ENCODE measurements around the gene TACC3.

TACC3 gene

DNA sequence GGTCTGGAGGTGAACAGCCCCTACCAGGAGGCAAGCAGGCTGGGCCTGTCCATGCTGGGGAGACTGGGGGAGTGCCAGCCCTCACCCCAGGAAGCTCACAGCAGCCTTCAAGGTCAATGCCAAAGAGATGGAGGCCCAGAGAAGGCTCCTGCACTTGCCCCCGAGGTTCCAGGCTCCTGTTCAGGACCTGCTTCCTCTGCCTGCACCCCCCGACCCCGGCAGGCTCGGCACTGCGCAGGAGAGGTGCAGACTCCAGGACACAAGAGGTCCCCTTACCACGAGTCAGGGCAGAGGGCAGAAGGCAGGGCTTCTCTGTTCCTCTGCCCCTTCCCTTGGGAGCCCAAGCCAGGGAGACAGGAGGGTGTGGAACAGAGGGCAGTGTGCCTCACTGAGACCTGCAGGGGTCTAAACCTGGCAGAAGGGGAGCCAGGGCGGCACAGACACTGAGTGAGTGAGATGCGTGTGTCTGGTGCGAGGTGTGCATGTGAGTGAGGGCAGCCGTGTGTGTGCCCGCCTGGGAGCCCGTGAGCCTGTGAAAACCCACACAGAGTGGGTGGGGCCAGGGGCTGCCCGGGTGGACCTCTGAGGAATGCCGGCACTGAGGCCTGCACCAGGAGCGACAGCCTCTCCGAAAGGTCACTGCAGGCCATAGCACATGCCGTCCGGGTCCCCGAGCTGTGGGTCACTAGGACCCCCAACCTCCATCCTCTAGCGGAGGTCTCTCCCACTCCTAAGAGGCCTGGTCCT lies 41.1 kb downstream of the TACC3 start:
- DNase-seq, result no peak

DNA sequence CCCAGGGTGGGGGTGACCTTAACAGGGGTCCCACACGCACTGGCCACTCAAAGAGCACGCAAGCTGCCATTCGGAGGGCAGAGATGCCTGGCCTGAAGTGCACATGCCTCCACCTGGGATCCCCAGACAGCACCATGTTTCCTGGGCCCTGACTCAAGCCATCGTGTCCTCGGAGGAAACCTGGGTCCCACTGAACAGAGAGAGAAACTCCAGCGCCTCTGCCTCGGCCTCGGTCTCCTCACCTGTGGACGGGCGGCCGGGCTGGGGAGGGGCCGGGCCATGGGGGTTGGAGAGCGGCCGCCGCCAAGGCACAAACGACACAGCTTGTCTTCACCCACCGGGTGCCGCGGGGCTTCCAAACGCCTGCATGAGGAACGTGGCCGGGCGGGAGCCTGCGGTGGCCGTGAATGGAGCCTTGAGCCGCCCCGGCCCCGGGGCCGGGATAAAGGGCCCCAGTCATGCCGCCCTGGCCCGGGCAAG lies 41.8 kb downstream of the TACC3 start:
- DNase-seq, result no peak

DNA sequence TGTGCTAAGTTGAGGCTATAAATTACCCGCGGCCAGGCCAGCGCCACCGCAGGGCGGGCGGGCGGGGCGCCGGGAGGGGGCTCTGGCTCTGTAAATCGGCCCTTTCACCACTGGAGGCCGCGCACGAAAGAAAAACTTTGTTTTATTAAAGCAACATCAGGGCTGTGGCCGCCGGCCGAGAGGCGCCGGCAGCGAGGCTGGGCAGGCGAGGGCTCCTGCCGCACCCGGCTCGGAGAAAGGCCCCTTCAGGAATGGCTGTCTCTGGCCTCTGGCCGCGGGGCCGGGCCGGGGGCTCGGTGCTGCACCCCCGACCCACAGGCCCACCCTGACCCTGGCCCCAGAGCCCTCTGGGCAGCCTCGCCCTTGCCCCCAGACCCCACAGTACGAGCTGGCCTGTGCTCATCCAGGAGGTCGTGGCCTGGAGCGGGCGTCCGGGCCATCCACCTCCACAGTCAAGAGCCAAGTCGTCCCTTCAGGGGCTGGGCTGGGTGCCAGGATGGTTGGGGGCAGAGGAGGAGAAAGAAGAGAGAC lies 42.3 kb downstream of the TACC3 start:
- peak; percentile 81 for DNase-seq

DNA sequence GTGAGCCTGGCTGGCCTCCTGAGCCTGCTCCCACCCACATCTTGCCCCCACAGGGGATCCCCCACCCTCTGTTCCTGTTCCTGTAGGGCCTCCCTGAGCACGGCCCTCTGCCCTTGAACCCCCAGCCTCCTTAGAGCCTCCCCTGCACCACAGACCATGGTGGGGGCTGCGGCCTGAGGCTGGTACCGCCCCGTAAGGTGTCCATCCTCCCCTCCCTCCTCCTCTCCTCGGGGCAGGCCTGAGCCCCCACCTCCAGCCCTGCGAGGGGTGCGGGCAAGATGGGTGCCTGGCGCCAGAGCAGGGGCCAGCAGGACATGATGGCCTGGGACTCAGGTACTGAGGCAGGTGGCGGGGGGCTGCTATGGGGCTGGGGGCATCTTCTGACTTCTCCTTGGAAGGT lies 43.3 kb downstream of the TACC3 start:
- no peak for DNase-seq

DNA sequence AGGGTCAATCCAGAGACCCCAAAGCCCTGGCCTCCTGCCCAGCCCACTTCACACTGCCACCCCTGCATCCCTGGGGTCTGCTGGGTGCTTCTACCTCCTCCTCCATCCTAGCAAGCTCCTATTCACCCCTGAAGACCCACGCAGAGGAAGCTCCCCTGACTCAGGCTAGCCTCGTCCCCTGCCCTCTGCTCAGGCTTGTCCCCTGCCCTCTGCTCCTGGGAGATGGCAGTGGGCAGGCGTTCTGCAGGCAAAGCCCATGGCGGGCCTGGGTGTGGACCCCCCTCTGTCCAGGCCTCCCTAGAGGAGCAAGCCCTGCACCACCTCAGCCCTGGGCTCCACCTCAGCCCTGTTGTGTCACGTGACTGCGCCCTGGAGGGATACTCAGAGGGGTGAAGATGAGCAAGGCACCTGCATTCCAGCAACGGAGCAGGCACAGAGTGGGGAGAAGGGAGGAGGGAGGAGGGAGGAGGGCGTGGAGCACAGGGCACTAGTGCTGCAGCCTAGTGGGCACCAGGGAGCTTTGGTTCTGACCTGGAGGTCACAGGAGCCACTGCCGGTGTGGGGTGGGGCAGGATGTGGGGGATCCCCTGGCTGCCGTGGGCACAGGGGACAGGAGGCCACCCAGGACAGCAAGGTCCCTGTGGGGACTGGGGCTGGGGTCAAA lies 44.2 kb downstream of the TACC3 start:
- peak; percentile 79 for DNase-seq

DNA sequence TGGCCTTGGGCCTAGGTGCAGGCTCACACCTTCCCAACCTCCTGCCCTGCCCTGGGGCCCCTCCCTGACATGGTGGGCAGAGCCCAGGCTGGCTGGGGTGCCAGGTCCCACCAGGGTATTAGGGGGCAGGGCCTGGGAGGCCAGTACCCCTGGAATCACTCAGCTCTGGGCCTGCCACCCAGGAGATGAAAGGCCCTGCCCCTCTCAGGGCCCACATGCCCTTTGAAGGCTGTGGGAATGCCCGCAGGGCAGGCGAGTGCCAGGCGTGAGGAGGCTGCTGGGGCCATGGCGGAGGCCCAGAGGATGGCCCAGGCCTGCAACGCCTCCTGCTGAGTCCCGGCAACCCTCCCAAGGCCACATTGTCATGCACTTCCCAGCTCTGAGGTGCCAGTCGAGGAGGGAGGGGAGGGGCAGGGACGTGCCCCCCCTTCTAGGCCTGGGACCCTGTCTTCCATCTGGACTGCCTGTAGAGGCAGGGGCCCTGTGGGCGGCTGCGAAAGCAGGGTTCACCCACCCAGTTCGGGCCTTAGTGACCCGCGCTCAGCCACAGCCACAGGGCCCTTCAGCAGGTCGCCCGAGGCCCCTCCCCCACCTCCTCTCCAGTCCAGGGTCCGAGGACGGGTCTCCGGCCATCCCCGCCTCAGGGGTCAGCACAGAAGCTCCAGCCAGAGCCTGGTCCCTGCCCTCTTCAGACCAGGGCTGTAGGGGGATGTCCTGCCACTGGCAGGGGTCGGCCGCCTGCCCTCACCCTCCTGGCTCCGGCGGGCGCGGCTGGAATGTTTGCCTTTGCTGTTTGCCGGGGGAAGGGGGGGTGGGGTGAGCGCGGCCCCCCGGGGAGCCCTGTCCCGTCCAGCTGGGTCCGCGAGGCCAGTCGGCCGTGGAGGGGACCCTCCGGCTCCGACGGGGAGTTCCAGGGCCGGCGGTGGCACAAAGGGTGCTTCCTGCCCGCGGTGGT lies 45.1 kb downstream of the TACC3 start:
- DNase-seq, result peak; percentile 82

DNA sequence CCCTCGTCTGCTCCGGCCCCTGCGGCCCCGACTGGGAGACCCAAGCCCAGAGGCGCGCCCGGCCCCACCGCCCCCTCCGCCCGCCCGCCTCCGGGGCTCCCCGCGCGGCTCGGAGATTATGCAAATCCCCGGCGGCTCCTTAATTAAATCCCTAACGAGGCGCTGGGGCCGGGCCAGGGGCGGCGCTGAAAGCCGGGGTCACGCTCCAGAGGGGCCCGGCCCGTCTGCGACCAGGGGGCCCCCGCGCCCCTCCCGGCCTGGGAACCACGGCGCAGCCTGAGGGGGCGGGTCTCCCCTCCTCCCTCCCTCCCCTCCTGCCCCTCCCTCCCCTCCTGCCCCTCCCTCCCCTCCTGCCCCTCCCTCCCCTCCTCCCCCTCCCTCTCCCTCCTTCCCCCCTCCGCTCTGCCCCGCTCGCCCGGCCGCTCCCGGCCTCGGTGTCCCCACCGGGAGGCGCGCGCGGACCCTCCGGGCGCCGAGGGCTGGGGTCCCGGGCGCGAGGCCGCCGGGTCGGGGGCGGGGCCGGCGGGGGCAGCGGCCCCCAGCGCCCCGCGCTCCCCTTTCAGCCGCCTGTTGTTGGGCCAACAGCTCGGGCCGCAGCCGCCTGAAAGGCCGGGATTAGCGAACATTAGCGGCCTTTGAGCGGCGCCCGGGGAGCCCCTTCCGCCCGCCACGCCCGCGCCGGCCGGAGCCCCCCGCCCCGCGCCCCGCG lies 45.9 kb downstream of the TACC3 start:
- peak; percentile 79 for DNase-seq

DNA sequence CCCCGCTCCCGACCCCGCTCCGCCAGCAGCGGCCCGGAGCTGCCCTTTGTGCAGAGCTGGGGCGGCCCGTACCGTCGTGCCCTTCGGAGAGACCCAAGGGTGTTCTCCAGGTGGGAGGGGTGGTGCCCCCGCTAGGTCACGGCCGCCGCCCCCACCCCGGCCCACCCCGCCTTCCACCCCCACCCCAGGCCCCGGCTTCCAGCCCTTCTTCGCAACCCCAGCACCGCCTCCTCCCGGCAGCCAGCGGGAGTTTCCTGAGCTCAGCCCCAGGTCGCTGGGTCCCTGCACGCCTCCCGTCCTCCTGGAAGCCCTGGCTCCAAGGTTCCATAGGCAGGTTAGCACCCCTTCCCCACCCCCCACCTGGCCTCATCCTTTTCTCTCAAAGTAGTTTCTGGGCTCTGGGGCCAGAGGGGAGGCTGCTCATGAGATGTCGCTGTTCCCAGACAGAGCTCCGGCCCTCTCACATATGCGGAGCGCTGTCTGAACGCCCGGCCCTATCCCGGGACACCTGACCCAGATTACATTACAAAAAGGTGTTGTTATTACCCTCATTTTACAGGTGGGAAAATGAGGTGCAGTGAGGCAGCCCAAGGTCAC lies 46.5 kb downstream of the TACC3 start:
- DNase-seq, result peak; percentile 87

DNA sequence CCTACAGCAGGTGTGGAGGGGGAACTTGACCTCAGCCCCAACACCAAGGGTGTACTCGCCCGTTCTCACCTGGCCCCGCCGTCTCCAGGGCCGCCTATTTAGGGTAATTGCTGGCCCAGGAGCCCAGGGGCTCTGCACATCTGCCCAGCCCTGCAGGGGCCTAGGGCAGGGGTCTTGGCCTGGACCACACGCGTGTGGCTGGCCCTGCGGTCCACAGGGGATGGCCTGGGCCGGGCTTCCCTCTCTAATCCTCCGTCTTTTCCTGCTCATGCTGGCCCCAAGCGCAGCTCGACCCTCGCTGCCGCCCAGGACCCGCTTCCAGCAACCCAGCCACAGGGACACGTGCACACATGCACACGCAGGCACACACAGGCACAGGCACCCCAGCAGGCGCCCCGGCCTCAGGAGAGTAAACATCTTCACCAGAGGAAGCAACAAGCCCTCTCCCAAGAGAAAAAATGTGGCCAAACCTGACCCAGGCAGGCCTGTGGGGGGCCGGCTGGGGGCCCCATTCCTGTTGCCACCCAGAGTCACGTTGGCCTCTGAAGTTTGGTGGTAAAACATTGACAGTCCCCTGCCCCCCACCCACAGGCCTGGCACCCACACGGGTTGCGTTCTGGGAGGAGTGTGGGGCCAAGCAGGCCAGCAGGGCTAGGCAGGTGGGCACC lies 47.2 kb downstream of the TACC3 start:
- DNase-seq, result no peak

DNA sequence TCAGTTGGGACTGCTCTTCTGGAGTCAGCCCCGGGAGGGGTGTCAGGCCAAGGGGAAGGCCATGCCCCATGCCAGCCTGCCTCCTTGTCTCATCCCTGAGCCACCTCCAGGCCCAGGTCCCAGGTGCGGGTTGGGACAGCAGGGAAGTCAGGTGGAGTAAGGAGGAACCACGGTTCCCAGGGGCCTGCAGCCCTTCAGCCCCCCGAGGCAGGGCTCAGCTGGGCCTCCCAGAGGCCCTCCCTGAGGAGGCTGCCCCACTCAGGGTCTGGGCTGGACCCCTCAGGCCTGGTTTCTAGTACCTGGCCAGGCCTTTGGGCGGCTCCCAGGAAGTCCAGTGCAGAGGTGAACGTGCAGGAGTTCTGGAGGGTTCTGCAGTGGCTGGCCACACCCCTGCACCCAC lies 48.4 kb downstream of the TACC3 start:
- no peak for DNase-seq

DNA sequence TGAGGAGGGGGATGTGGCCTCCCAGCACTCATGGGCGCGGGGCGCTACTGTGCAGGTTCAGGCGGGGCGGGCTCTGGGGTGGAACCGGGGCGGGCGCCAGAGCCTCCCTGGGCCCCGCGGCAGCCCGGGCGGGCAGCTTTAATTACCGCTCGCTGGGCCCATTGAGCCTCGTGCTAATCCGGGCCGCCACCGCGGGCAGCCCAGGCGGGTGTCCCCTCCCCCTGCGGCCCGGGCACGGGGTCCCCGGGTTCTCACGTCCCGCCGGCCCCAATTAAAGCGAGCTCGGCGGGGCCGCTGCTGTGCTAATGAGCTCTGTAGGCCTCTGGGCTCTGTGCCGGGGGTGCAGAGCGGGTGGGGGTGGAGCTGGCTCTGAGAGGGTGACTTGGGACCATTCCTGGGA lies 48.9 kb downstream of the TACC3 start:
- no peak for DNase-seq

DNA sequence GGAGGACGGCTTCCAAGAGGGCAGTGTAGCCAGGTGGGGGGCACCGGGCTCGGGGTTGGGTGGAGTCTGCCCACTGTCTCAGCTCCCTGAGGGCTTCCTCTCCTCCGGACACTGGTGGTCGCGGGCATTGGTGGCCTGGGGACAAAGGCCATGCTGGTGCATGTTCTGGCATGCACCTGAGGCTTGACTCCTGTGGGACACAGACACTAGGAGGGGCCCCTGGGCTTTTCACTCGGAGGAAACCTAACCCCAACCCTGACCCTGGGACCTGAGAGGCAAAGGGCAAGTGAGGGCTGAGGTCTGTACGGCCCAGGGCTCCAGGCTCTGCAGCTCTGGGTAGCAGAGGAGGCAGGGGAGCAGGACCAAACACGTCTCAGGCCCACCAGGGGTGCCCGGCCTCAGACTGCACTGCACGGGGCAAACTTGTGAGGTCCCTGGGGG lies 49.5 kb downstream of the TACC3 start:
- no peak for DNase-seq

DNA sequence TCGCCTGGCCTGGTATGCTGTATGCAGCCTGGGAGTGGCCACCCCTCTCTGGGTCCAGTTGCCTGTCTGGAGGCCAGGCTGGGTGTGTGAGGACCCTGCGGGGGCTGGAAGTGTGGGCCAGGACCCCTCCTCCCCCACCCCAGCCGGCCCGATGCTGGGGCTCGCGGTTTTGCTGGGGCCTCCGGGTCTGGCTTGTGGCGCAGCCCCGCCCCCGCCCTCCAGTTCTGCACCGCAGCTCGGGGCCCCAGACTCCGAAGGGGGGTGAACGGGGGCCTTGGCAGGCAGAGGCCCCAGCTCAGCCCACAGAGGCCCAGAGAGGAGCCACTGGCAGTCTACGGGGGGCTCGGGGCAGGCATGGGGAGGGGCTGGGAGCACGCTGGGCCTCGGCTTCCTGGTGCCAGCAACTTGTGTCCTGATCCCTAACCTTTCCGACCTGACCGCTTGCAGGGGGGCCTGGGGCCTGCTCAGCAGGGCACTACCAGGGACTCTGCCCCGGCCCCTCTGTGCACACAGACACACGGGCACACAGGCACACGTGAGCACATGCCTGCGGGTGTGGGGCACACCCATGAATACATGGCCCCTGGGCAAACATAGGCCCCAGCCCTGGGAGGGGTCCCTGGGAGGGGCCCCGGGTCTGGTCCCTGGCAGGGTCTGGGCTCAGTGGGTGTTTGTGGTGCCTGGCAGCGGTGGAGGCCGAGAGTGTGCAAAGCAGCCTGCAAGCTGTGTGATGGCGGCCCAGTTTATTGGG lies 50.4 kb downstream of the TACC3 start:
- no peak for DNase-seq

DNA sequence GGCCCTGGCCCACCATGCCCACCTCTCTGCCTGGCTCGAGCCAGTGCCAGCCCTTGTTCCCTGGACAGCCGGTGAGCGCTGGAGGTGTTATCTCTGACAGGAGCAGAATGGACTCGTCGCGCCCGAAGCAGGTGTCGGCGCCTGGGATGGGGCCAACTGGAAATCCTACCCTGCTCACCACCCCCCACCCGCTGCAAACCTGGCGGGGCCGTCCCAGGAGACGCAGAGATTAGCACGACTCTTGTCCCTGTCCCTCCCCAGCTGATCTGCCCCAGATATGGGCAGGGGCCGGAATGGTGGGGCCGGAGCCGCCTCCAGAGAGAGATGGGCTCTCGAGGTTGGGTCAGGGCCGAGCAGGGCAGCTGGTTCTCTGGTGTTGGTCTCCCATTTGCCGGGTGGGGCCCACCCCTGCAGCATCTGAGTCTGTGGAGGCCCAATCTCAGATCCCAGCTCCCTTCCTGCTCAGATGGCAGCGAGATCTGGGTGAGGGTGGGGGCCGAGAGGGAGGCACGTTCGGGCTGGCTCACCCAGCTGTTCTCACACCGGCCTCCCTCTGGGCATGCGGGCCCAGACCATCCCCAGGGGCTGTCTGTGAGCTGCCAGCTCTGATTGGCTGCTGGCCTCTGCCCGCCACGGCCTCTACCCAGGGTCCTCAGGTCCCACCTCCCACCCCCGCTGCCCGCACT lies 51.7 kb downstream of the TACC3 start:
- no peak for DNase-seq

DNA sequence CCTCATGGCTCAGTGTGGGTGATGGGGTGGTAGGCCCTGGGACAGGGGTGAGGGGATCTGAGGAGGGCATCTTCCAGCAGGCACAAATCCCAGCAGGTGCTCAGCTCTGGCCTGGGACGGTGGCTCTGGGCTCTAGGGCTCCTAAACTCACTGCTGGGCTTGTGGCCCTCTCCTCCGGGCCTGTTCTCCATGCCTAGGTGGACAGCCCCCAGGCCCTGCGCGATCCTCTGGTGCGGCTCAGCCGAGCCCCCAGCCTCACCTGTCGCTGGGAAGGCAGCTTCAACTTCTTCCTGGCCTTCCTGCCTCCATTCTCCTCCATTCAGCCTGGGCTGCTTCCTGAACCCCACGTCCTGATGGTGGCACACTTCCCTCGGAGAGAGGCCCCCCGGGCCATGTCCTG lies 52.4 kb downstream of the TACC3 start:
- no peak for DNase-seq

DNA sequence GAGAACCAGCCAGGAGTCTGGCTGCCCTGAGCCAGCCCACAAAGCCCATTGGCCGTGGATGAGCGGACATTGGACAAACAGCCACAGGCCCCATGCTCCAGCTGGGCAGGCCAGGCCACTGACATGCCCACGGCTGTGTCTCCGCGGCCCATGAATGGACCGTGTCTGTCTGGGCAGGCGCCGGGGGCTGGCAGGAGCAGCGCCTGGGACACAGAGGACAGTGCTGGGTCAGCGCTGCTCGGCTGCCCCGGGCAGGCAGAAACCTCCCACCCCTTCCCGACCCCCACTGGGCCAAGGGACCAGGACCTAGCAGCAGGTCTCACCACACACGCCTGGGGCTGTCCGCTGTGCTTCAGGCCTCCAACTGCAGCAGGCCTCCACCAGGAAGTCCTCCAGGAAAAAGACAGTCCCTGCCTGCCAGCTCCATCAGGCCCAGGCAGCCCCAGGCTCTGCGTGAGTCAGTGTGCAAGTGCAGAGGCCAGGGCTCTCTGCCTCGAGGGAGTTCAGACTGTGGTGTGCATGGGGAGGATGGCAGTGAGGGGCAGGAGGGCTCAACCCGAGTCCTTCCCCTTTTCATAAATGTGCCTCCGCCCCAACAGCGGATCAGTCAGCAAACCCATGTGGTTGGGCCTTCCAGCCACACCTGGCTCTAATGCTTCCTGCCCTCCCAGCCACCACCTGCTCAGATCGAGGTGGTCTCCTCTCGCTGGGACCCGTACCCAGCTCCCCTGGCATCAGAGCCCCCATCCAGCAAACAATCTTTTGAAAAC lies 54.6 kb downstream of the TACC3 start:
- peak; percentile 95 for DNase-seq

DNA sequence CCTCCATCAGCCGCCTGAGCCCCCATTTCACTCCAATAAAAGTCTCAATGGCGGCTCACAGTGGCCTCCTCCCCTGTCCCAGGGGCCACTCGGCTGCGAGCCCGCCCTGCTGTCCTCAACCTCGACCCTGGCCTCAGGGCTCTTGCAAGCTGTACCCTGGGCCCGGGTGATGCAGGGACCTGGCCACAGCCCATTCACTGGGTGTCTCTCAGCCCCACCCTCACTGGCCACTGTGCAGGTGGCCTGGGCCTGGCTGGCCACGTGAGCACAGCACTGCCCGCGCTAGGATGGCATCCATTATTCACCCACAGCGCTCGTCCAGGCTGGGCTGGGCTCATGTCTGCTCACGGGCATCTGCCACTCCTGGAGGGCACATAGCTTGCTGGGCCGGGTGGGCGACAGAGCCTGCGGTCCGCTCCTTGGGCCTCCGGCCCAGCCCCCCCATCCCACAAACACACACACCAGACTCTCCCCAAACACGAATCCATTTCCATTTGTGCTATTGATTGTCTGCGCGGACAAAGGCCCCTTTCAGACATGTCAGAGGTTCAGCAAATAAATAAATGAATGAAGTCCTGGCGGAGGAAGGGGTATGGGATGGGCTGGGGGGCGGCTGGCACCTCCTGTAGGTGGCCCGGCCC lies 55.3 kb downstream of the TACC3 start:
- DNase-seq, result no peak

DNA sequence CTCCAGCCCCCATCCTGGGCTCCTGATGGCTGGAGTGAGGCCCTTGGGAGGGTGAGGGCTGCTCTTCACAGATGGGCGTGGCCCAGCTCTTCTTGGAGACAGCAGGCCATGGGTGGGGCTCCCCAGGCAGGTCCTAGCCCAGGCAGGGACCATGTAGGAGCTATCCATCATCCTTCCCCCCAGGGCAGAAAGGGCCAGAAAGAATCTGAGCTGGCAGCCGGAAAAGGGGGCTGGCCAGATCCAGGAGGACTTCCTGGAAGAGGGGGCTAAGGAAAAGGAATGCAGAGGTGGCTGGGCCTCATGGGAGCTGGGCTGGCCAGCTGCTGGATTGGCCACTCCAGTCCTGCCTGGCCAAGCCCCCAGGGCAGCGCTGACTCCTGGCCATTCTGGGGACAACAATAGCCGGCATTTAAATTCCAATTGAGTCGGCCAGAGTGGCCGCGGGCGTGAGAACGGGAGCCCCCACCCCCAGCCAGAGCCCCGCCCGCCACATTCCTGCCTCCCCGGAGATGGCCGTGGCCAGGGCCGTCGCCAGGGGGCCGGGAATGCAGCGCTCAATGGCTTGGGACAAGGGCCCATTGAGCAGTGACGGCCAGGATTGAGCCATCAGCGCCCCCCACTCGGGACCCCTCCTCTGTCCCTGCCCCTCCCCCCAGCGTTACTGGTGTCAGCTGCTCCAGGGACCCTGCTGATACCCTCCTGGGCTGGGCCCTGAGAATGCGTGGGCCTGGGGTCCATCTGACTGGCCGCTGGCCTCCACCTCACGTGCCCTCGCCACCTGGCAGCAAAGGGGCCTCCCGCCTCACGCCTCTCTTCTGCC lies 56.7 kb downstream of the TACC3 start:
- peak; percentile 99 for DNase-seq
